ENCODE measurements around the gene INO80E. TPM values are rescaled to one million over a fixed set of nuclear protein-coding genes. Genes with fewer than 3 reads are reported as not detected.

Gene INO80E
- total RNA-seq, 3 donors from 2014 or later (not counting 1 experiment from before 2014, with no cell fraction given), result 75.0 to 107 (median 99.5) TPM

DNA sequence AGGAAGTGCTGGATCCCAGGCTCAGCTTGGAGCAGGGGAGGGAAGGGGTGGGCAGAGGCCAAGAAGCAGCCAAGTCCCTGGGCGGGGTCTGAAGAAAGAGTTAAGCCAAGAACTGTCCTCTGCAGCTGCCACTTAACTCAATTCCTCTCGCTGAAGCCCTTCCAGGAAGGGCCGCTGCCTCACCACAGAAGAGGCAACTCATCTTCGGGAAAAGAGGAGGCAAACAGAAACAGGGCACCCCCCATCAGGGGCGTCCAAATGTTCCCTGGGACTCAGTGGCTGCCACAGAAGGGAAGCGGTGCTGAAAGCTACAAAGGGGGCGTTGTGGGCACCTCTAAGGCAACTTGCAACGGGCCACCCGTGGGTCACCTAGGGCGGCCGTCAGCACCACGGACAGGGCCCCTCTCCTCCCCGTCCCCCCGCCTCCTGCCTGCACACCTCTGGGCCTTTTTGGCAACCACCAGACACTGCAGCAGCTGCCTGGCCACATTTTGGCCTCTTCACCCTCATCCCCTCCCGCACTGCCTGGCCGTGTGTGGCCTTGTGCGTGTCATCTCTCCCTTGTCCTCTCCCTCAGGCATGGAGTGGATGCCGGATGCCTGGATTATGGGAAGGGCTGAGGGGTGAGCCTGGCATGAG, 32.5 kb downstream of the INO80E start:
- peaks cover 0 to 22% of the 10 kb centered on the region in 2 donors for H3K4me1 Mint-ChIP-seq
- Histone ChIP-seq H3K27me3 (ENCODE audit: control insufficient read depth, insufficient read depth, low read length) (peaks cover 25% of the 10 kb centered on the region), H3K36me3 (ENCODE audit: control insufficient read depth, insufficient read depth, low read length) (no peaks in the 10 kb centered on the region), H3K4me3 (ENCODE audit: low read length) (no peak overlapping the region), H3K4me1 (ENCODE audit: control insufficient read depth, insufficient read depth, low read length) (peaks cover 17% of the 10 kb centered on the region), H3K27ac (ENCODE audit: low read length) (no peak overlapping the region), H3K9me3 (ENCODE audit: control insufficient read depth, insufficient read depth, low read length) (no peaks in the 10 kb centered on the region)
- TF ChIP-seq, protein P1, sequence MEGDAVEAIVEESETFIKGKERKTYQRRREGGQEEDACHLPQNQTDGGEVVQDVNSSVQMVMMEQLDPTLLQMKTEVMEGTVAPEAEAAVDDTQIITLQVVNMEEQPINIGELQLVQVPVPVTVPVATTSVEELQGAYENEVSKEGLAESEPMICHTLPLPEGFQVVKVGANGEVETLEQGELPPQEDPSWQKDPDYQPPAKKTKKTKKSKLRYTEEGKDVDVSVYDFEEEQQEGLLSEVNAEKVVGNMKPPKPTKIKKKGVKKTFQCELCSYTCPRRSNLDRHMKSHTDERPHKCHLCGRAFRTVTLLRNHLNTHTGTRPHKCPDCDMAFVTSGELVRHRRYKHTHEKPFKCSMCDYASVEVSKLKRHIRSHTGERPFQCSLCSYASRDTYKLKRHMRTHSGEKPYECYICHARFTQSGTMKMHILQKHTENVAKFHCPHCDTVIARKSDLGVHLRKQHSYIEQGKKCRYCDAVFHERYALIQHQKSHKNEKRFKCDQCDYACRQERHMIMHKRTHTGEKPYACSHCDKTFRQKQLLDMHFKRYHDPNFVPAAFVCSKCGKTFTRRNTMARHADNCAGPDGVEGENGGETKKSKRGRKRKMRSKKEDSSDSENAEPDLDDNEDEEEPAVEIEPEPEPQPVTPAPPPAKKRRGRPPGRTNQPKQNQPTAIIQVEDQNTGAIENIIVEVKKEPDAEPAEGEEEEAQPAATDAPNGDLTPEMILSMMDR (IDR thresholded peaks at IDR 0.05), result no peak
- H3K9me3 Mint-ChIP-seq, result no peaks in the 10 kb centered on the region
- intact Hi-C loops (cut with micrococcal nuclease), result no loop called here
- DNase-seq (peak in 1 of 2 donors; percentile 44), ATAC-seq (peak in 2 of 3 donors; percentile 39 to 62)
- H3K4me3 Mint-ChIP-seq, result no peak overlapping the region
- H3K36me3 Mint-ChIP-seq, result no peaks in the 10 kb centered on the region
- no peak overlapping the region for H3K27ac Mint-ChIP-seq
- peaks cover 32 to 34% of the 10 kb centered on the region in 2 donors for H3K27me3 Mint-ChIP-seq (ENCODE audit: low read depth in 2 of 2)
- 21% methylated on average over 18 of the region's 18 CpGs for WGBS (ENCODE audit: insufficient coverage)

DNA sequence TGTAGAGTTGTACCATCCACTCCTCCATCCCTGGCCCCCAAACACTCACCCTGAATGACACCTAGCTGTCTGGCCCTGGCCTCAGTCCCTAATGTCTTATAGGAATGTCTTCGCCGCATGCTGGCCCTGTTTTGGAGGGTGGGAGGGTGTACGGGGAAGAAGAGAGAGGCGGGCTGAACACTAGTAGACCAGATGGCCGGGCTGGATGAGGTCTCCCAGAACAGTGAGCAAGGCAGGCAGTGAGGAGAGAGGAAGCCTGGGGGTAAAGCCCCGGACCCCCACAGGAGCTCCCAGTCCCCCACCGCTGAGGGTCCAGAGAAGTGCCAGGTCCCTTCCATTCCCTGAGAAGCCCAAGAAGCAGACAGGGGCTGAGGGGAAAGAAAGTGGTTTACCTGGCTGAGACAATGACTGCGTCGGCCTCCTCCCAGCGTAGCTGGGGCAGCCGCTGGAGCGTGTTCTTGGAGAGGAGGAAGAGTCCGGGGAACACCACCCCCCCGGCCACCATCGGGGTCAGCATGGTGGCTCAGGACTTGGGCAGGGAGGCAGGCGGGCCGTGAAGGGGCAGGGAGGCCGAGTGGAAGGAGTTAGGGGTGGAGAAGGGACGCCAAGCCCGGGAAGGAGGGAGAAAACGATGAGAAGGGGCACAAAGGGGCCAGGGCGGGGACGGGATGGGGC, 34.1 kb downstream of the INO80E start:
- Mint-ChIP-seq H3K27me3 (ENCODE audit: low read depth in 2 of 2) (peaks cover 32 to 34% of the 10 kb centered on the region in 2 donors), H3K27ac (peak overlapping the region in 1 of 2 donors; percentile 40), H3K4me1 (peaks cover 0 to 22% of the 10 kb centered on the region in 2 donors), H3K36me3 (no peaks in the 10 kb centered on the region), H3K4me3 (no peak overlapping the region), H3K9me3 (no peaks in the 10 kb centered on the region)
- peaks cover 25% of the 10 kb centered on the region for H3K27me3 ChIP-seq (ENCODE audit: control insufficient read depth, insufficient read depth, low read length)
- peaks cover 17% of the 10 kb centered on the region for H3K4me1 ChIP-seq (ENCODE audit: control insufficient read depth, insufficient read depth, low read length)
- no peak overlapping the region for H3K4me3 ChIP-seq (ENCODE audit: low read length)
- intact Hi-C loops (cut with micrococcal nuclease), result no loop called here
- TF ChIP-seq, protein P1 (IDR thresholded peaks at IDR 0.05), result no peak
- no peaks in the 10 kb centered on the region for H3K9me3 ChIP-seq (ENCODE audit: control insufficient read depth, insufficient read depth, low read length)
- H3K36me3 ChIP-seq (ENCODE audit: control insufficient read depth, insufficient read depth, low read length), result no peaks in the 10 kb centered on the region
- ATAC-seq (no peak), DNase-seq (peak in 1 of 2 donors; percentile 4)
- no peak overlapping the region for H3K27ac ChIP-seq (ENCODE audit: low read length)
- WGBS (ENCODE audit: insufficient coverage), result 26% methylated on average over 23 of the region's 23 CpGs

DNA sequence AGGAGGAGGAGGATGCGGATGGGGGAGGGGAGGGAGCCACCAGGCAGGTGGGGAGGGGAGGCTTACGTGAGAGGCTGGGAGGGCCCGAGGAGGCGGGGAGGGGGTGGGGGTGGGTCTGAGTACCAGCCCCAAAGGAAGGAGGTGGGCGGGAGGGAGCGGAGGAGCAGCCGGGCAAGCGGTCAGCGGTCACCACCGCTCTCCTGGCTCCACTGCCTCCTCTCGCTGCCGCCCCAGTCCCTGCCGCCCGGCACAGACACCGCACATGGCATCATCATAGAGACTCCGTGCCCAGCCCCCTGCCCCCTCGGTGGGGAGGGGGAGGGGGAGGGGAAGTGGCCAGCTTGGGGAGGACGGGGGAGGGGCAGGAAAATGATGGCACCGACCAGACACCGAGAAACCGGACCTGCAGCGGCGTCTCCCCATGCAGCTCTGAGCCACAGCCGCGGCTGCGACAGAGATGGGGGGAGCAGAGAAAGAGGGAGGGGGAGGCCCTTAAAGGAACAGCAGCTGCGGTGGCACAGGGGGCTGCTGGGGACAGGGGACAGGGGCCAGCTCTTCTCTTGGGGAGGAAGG, 34.9 kb downstream of the INO80E start, which contains the start of gene TLCD3B:
TSS of gene TLCD3B (minus strand) at position 431 of the 573 bp plus-strand sequence. CDS start 744 bp downstream, outside the sequence.
- no peaks in the 10 kb centered on the region for H3K9me3 ChIP-seq (ENCODE audit: control insufficient read depth, insufficient read depth, low read length)
- H3K36me3 ChIP-seq (ENCODE audit: control insufficient read depth, insufficient read depth, low read length), result no peaks in the 10 kb centered on the region
- DNase-seq, result peak in 1 of 2 donors; percentile 32
- no peak within 1 kb of the TSS for H3K27ac ChIP-seq (ENCODE audit: low read length)
- WGBS (ENCODE audit: insufficient coverage), result 3% methylated on average over 27 of the region's 27 CpGs
- H3K4me3 Mint-ChIP-seq, result peak within 1 kb of the TSS; percentile 50
- intact Hi-C loops (cut with micrococcal nuclease), result no loop called here
- peaks cover 32 to 34% of the 10 kb centered on the region in 2 donors for H3K27me3 Mint-ChIP-seq (ENCODE audit: low read depth in 2 of 2)
- H3K27me3 ChIP-seq (ENCODE audit: control insufficient read depth, insufficient read depth, low read length), result peaks cover 25% of the 10 kb centered on the region
- H3K9me3 Mint-ChIP-seq, result no peaks in the 10 kb centered on the region
- peak in 2 of 3 donors; percentile 44 to 51 for ATAC-seq
- TF ChIP-seq, protein P1 (IDR thresholded peaks at IDR 0.05), result no peak
- H3K4me1 Mint-ChIP-seq, result peaks cover 0 to 22% of the 10 kb centered on the region in 2 donors
- H3K4me1 ChIP-seq (ENCODE audit: control insufficient read depth, insufficient read depth, low read length), result peaks cover 17% of the 10 kb centered on the region
- no peak within 1 kb of the TSS for H3K4me3 ChIP-seq (ENCODE audit: low read length)
- peak within 1 kb of the TSS in 1 of 2 donors; percentile 40 for H3K27ac Mint-ChIP-seq
- no peaks in the 10 kb centered on the region for H3K36me3 Mint-ChIP-seq
